ENCODE results near the gene LRIT3. TPM values are rescaled to one million over a fixed set of nuclear protein-coding genes. Genes with fewer than 3 reads are reported as not detected.

Gene LRIT3
- total and polyA plus RNA-seq, 2 donors (not counting 3 experiments of a cell fraction or from before 2014, with no cell fraction given) = 0.06 to 0.13 TPM

- no TSS peak for BruUV-seq (replicated peaks)
- intact Hi-C loops (cut with micrococcal nuclease) = no loop called here
Measured at GRCh38 chr4:109890076-109890475, 42.2 kb downstream of the LRIT3 start.

More at GRCh38 chr4:109890076-109890475, 42.2 kb downstream of the LRIT3 start:
- Histone ChIP-seq H4K20me1 (replicated peaks; ENCODE audit: control insufficient read depth, extremely low read depth, insufficient read depth, low read length) (no peaks in the 10 kb centered on the region), H3K9me1 (replicated peaks; ENCODE audit: control insufficient read depth, extremely low read depth, insufficient read depth, low read length) (no peaks in the 10 kb centered on the region), H3K9me3 (replicated peaks; ENCODE audit: control insufficient read depth, insufficient read depth, low read length) (no peaks in the 10 kb centered on the region), H3K27ac (ENCODE audit: insufficient read depth, low read depth, low read length) (no peak overlapping the region), H3K4me3 (replicated peaks in 1 of 3; ENCODE audit: insufficient read depth in 1 of 3, low read depth in 1 of 3, low read length in 3 of 3) (no peak overlapping the region), H3K4me2 (ENCODE audit: insufficient read depth, low read length) (no peak overlapping the region), H3K27me3 (ENCODE audit: control insufficient read depth in 2 of 2, insufficient read depth in 2 of 2, low read length in 2 of 2) (no peaks in the 10 kb centered on the region), H3K9ac (replicated peaks; ENCODE audit: extremely low read depth, insufficient read depth, low read length) (no peak overlapping the region), H2AFZ (ENCODE audit: low read depth, low read length) (no peak overlapping the region), H3K4me1 (ENCODE audit: control insufficient read depth, extremely low read depth, insufficient read depth, low read length) (no peaks in the 10 kb centered on the region), H3K36me3 (ENCODE audit: control insufficient read depth in 2 of 2, extremely low read depth in 1 of 2, insufficient read depth in 2 of 2, low read length in 2 of 2) (no peaks in the 10 kb centered on the region), H3K79me2 (ENCODE audit: control insufficient read depth, insufficient read depth, low read length) (no peaks in the 10 kb centered on the region)
- ChIA-PET POLR2A (no interaction called here), CTCF (no interaction called here)
- no peak for DNase-seq (ENCODE audit: low read depth, low spot score)
- dilution Hi-C loops (cut with MboI; ENCODE audit: extremely low pct_ligation_motif_present, low sequenced_read_pairs) = no loop called here
- no peak for FAIRE-seq
- no peak for TF ChIP-seq EZH2 (IDR thresholded peaks at IDR 0.05; ENCODE audit: borderline replicate concordance, low read depth, low read length, severe bottlenecking)
- TF ChIP-seq POLR2AphosphoS5 (IDR thresholded peaks at IDR 0.05; ENCODE audit: insufficient read depth, low read depth, low read length) = no peak
- no peak for TF ChIP-seq GATA2 (IDR thresholded peaks at IDR 0.05; ENCODE audit: insufficient read depth, insufficient read length, low read depth, low read length)
- TF ChIP-seq FOS (IDR thresholded peaks at IDR 0.05; ENCODE audit: borderline replicate concordance, insufficient read depth, low read length) = no peak
- TF ChIP-seq MYC (IDR thresholded peaks at IDR 0.05; ENCODE audit: low read depth, low read length) = no peak
- no peak for TF ChIP-seq CTCF (IDR thresholded peaks at IDR 0.05; ENCODE audit: extremely low read depth in 1 of 2, insufficient read depth in 1 of 2, low read depth in 1 of 2, low read length in 2 of 2)
- TF ChIP-seq POLR2A (IDR thresholded peaks at IDR 0.05; ENCODE audit: low read depth, low read length) = no peak
- no peak for TF ChIP-seq MAX (IDR thresholded peaks at IDR 0.05; ENCODE audit: insufficient read depth, insufficient read length)
- no peak for TF ChIP-seq JUN (IDR thresholded peaks at IDR 0.05; ENCODE audit: borderline replicate concordance, insufficient read depth, insufficient read length, low read depth)
